HepG2 (cell line): Measurements from ENCODE around the gene XRN1. TPM values are rescaled to one million over a fixed set of nuclear protein-coding genes. Genes with fewer than 3 reads are reported as not detected.
A peak's percentile ranks its signal among the peaks of the same experiment; 100 is the strongest.

Source experiments
- ATF5 ChIP-seq: sonication (generic); formaldehyde crosslinking; IDR thresholded peaks from 2 replicates; pipeline ENCODE4 v1.4.0; 2020; ENCODE audit warnings: mild to moderate bottlenecking, low read depth, missing genetic modification reagents
- CEBPG ChIP-seq: IDR thresholded peaks from 2 replicates; pipeline ENCODE4 v1.6.1; 2016
- EEA1 ChIP-seq: sonication (generic); formaldehyde crosslinking; IDR thresholded peaks from 2 replicates; pipeline ENCODE4 v1.5.1; 2020; ENCODE audit warnings: mild to moderate bottlenecking, missing genetic modification reagents, borderline replicate concordance
- ELF4 ChIP-seq: sonication (generic); formaldehyde crosslinking; IDR thresholded peaks from 2 replicates; pipeline ENCODE4 v1.5.0; 2020; ENCODE audit warnings: missing genetic modification reagents, mild to moderate bottlenecking, moderate library complexity, borderline replicate concordance
- FOXJ3 ChIP-seq: sonication (generic); formaldehyde crosslinking; IDR thresholded peaks from 2 replicates; pipeline ENCODE4 v1.4.0; 2020; ENCODE audit warnings: missing genetic modification reagents, mild to moderate bottlenecking, borderline replicate concordance
- MAFK ChIP-seq, 2 experiments: IDR thresholded peaks in 1 of 2; conservative IDR thresholded peaks in 1 of 2; 2 replicates each; pipeline ENCODE4 v1.6.1; 2011; ENCODE audit warnings: improper control_type of control experiment in 2 of 2, low read length in 2 of 2
- NFE2L1 ChIP-seq: sonication (generic); formaldehyde crosslinking; IDR thresholded peaks from 2 replicates; pipeline ENCODE4 v1.4.0; 2020; ENCODE audit warnings: missing genetic modification reagents, mild to moderate bottlenecking, borderline replicate concordance
- NFRKB ChIP-seq: fragments of 450-650 bp; IDR thresholded peaks from 2 replicates; pipeline ENCODE4 v1.6.1; 2017
- SOX5 ChIP-seq: IDR thresholded peaks from 2 replicates; pipeline ENCODE4 v1.6.1; 2016; ENCODE audit warnings: borderline replicate concordance
- SP4 ChIP-seq: sonication (generic); formaldehyde crosslinking; IDR thresholded peaks from 2 replicates; pipeline ENCODE4 v1.8.1; 2023; ENCODE audit warnings: mild to moderate bottlenecking, missing genetic modification reagents
- TBL1XR1 ChIP-seq: fragments of 150-350 bp; IDR thresholded peaks from 2 replicates; pipeline ENCODE4 v1.6.1; 2014; ENCODE audit warnings: borderline replicate concordance, low read length; ENCODE audit not compliant: partially characterized antibody
- THAP11 ChIP-seq: IDR thresholded peaks from 2 replicates; pipeline ENCODE4 v1.6.1; 2016; ENCODE audit warnings: missing biosample characterization, missing genetic modification reagents
- U2AF1 ChIP-seq: fragments of 200-400 bp; formaldehyde crosslinking; optimal IDR thresholded peaks from 2 replicates; pipeline ENCODE3; 2017; ENCODE audit warnings: mild to moderate bottlenecking, low read depth, low read length
- ZBTB14 ChIP-seq: sonication (generic); formaldehyde crosslinking; IDR thresholded peaks from 2 replicates; pipeline ENCODE4 v1.4.0; 2020; ENCODE audit warnings: missing genetic modification reagents
- ZBTB43 ChIP-seq: sonication (generic); formaldehyde crosslinking; conservative IDR thresholded peaks from 2 replicates; pipeline ENCODE4 v1.4.0; 2020; ENCODE audit warnings: missing genetic modification reagents
- ZFAT ChIP-seq: sonication (generic); formaldehyde crosslinking; conservative IDR thresholded peaks from 2 replicates; pipeline ENCODE4 v1.8.1; 2023; ENCODE audit warnings: missing genetic modification reagents, inconsistent platforms
- ZNF10 ChIP-seq: sonication (generic); formaldehyde crosslinking; IDR thresholded peaks from 2 replicates; pipeline ENCODE4 v1.4.0; 2020; ENCODE audit warnings: mild to moderate bottlenecking, low read depth, missing genetic modification reagents, borderline replicate concordance
- ZNF367 ChIP-seq: sonication (generic); formaldehyde crosslinking; IDR thresholded peaks from 2 replicates; pipeline ENCODE4 v1.4.0; 2020; ENCODE audit warnings: missing genetic modification reagents, borderline replicate concordance
- ZNF496 ChIP-seq: sonication (generic); formaldehyde crosslinking; IDR thresholded peaks from 2 replicates; pipeline ENCODE4 v1.8.1; 2023; ENCODE audit warnings: mild to moderate bottlenecking, moderate library complexity, missing genetic modification reagents; ENCODE audit not compliant: insufficient replicate concordance
- ZNF562 ChIP-seq: sonication (generic); formaldehyde crosslinking; IDR thresholded peaks from 2 replicates; pipeline ENCODE4 v1.8.0; 2022; ENCODE audit warnings: missing genetic modification reagents, borderline replicate concordance
- ZNF747 ChIP-seq: sonication (generic); formaldehyde crosslinking; IDR thresholded peaks from 2 replicates; pipeline ENCODE4 v1.8.1; 2023; ENCODE audit warnings: missing genetic modification reagents, mild to moderate bottlenecking, borderline replicate concordance
- polyA plus RNA-seq, 8 experiments: library from polyadenylated mRNA; depleted of rRNA in 3 of 8; stranded (reverse) in 7 of 8; unstranded in 1 of 8; fragments of >200 nt; fragmentation: Illumina TruSeq in 4 of 8; extraction: Trizol in 4 of 8; gene quantifications; 2 replicates each; pipeline versions ENCODE4 v1.2.1 to v1.2.3, GENCODE V29; 2011 to 2016; ENCODE audit warnings: low read depth in 4 of 8, missing spikeins in 1 of 8, mixed read lengths in 1 of 8; ENCODE audit not compliant: insufficient read depth in 1 of 8
- total RNA-seq, 5 experiments: library from RNA; depleted of rRNA; stranded (reverse); fragments of >200 nt; fragmentation: Illumina TruSeq; extraction: Trizol; gene quantifications; 2 replicates each; pipeline ENCODE4 v1.2.3, GENCODE V29; 2016; ENCODE audit warnings: low read depth in 1 of 5
- TF ChIP-seq, protein P1 (sequence below), 2 experiments: IDR thresholded peaks; 2 replicates each; pipeline ENCODE4 v1.6.1; 2011 to 2012; ENCODE audit warnings: low read length in 2 of 2, borderline replicate concordance in 1 of 2, low read depth in 1 of 2, mild to moderate bottlenecking in 1 of 2, moderate library complexity in 1 of 2

The XRN1 gene
- total and polyA plus RNA-seq, 2 of the 13 experiments (the other 11 are each of a cell fraction or from before 2014, with no cell fraction given): 13.2 to 13.3 TPM

GRCh38 chr3:142447852-142448823 is at the start of gene XRN1 (continued):
- TF ChIP-seq ELF4 (CRISPR knock-in tag) (no peak), ZNF562 (no peak), MAFK (conservative IDR thresholded peaks at IDR 0.05 in 1 of 2, IDR thresholded peaks at IDR 0.05 in 1 of 2; ENCODE audit: low read length in 2 of 2) (no peak), TBL1XR1 (peak; percentile 83), ATF5 (CRISPR knock-in tag) (no peak), ZBTB43 (CRISPR knock-in tag) (no peak), NFRKB (no peak), SP4 (CRISPR knock-in tag) (peak; percentile 39; the same call in 1 of the 2 replicates), ZNF496 (CRISPR knock-in tag) (no peak), NFE2L1 (no peak), ZNF10 (CRISPR knock-in tag) (no peak), U2AF1 (peak; percentile 44), CEBPG (peak; percentile 85), SOX5 (CRISPR knock-in tag) (peak; percentile 43; the same call in 1 of the 2 replicates), THAP11 (CRISPR knock-in tag) (peak; percentile 88), ZFAT (CRISPR knock-in tag) (no peak), EEA1 (CRISPR knock-in tag) (peak; percentile 73; the same call in 1 of the 2 replicates), ZNF747 (CRISPR knock-in tag) (no peak), ZBTB14 (CRISPR knock-in tag) (no peak), FOXJ3 (CRISPR knock-in tag) (no peak; the same call in 1 of the 2 replicates), ZNF367 (no peak; the same call in 1 of the 2 replicates)
- TF ChIP-seq, protein P1, sequence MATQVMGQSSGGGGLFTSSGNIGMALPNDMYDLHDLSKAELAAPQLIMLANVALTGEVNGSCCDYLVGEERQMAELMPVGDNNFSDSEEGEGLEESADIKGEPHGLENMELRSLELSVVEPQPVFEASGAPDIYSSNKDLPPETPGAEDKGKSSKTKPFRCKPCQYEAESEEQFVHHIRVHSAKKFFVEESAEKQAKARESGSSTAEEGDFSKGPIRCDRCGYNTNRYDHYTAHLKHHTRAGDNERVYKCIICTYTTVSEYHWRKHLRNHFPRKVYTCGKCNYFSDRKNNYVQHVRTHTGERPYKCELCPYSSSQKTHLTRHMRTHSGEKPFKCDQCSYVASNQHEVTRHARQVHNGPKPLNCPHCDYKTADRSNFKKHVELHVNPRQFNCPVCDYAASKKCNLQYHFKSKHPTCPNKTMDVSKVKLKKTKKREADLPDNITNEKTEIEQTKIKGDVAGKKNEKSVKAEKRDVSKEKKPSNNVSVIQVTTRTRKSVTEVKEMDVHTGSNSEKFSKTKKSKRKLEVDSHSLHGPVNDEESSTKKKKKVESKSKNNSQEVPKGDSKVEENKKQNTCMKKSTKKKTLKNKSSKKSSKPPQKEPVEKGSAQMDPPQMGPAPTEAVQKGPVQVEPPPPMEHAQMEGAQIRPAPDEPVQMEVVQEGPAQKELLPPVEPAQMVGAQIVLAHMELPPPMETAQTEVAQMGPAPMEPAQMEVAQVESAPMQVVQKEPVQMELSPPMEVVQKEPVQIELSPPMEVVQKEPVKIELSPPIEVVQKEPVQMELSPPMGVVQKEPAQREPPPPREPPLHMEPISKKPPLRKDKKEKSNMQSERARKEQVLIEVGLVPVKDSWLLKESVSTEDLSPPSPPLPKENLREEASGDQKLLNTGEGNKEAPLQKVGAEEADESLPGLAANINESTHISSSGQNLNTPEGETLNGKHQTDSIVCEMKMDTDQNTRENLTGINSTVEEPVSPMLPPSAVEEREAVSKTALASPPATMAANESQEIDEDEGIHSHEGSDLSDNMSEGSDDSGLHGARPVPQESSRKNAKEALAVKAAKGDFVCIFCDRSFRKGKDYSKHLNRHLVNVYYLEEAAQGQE (IDR thresholded peaks at IDR 0.05; ENCODE audit: borderline replicate concordance in 1 of 2, low read depth in 1 of 2, low read length in 2 of 2): peak in 1 of 2 experiments; percentile 77; a peak in 1 of 4 replicates
